ENCODE measurements around the gene VWA8. TPM values are rescaled to one million over a fixed set of nuclear protein-coding genes. Genes with fewer than 3 reads are reported as not detected.

VWA8 gene
- total and polyA plus RNA-seq, 2 of the 13 experiments (the other 11 are each of a cell fraction or from before 2014, with no cell fraction given) = 9.1 to 17.3 TPM

DNA sequence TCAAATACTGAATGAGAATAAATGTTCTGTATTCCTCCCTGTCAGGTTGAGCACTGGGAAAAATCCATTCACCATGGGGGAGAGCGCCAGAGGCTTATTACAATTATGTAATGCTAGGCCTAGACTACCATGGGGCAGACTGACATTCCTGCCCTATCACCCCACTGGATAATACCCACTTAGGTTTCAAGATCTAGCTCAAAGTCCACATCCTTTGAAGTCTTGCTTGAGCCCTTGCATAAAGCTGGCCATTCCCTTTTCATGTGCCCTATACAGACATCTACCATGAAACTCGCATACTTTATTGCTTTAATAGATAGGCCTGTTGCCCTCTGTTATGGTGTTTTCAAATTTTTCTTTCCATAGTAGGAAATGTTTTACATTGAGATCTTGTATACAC is 354.3 kb downstream of the VWA8 start (continued):
- TF ChIP-seq HOXD1 (CRISPR knock-in tag; IDR thresholded peaks at IDR 0.05) = no peak
- no peak for TF ChIP-seq HIVEP1 (CRISPR knock-in tag; IDR thresholded peaks at IDR 0.05)
- TF ChIP-seq, protein P1, sequence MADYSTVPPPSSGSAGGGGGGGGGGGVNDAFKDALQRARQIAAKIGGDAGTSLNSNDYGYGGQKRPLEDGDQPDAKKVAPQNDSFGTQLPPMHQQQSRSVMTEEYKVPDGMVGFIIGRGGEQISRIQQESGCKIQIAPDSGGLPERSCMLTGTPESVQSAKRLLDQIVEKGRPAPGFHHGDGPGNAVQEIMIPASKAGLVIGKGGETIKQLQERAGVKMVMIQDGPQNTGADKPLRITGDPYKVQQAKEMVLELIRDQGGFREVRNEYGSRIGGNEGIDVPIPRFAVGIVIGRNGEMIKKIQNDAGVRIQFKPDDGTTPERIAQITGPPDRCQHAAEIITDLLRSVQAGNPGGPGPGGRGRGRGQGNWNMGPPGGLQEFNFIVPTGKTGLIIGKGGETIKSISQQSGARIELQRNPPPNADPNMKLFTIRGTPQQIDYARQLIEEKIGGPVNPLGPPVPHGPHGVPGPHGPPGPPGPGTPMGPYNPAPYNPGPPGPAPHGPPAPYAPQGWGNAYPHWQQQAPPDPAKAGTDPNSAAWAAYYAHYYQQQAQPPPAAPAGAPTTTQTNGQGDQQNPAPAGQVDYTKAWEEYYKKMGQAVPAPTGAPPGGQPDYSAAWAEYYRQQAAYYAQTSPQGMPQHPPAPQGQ (CRISPR knock-in tag; IDR thresholded peaks at IDR 0.05; ENCODE audit: borderline replicate concordance) = no peak
- no peak for TF ChIP-seq ZNF530 (CRISPR knock-in tag; IDR thresholded peaks at IDR 0.05; ENCODE audit: low read depth)
- TF ChIP-seq ZNF335 (CRISPR knock-in tag; IDR thresholded peaks at IDR 0.05) = 0 out of 2 replicates have a peak, but pooled peaks have one; percentile 41
- no peak for TF ChIP-seq ATRX (CRISPR knock-in tag; IDR thresholded peaks at IDR 0.05; ENCODE audit: borderline replicate concordance)
- TF ChIP-seq, protein P2, sequence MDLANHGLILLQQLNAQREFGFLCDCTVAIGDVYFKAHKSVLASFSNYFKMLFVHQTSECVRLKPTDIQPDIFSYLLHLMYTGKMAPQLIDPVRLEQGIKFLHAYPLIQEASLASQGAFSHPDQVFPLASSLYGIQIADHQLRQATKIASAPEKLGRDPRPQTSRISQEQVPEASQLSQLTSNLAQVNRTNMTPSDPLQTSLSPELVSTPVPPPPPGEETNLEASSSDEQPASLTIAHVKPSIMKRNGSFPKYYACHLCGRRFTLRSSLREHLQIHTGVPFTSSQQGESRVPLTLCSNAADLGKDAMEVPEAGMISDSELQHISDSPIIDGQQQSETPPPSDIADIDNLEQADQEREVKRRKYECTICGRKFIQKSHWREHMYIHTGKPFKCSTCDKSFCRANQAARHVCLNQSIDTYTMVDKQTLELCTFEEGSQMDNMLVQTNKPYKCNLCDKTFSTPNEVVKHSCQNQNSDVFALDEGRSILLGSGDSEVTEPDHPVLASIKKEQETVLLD (CRISPR knock-in tag; IDR thresholded peaks at IDR 0.05; ENCODE audit: low read depth) = no peak
- TF ChIP-seq ZNF160 (CRISPR knock-in tag; IDR thresholded peaks at IDR 0.05) = no peak
- no peak for TF ChIP-seq ZNF788 (CRISPR knock-in tag; IDR thresholded peaks at IDR 0.05; ENCODE audit: borderline replicate concordance)
- TF ChIP-seq ZNF777 (CRISPR knock-in tag; IDR thresholded peaks at IDR 0.05) = no peak
- no peak for TF ChIP-seq FOXA1 (IDR thresholded peaks at IDR 0.05)
- peak; percentile 61 for TF ChIP-seq FOXA1 (CRISPR knock-in tag; IDR thresholded peaks at IDR 0.05)
- TF ChIP-seq SPEN (CRISPR knock-in tag; IDR thresholded peaks at IDR 0.05; ENCODE audit: low read depth) = no peak
- peak; percentile 87 for TF ChIP-seq NCOA2 (CRISPR knock-in tag; IDR thresholded peaks at IDR 0.05)
- peak; percentile 96 for TF ChIP-seq ZMYM4 (CRISPR knock-in tag; IDR thresholded peaks at IDR 0.05)
- no peak for TF ChIP-seq SRF (IDR thresholded peaks at IDR 0.05; ENCODE audit: low read depth, low read length)
- TF ChIP-seq, protein P3, sequence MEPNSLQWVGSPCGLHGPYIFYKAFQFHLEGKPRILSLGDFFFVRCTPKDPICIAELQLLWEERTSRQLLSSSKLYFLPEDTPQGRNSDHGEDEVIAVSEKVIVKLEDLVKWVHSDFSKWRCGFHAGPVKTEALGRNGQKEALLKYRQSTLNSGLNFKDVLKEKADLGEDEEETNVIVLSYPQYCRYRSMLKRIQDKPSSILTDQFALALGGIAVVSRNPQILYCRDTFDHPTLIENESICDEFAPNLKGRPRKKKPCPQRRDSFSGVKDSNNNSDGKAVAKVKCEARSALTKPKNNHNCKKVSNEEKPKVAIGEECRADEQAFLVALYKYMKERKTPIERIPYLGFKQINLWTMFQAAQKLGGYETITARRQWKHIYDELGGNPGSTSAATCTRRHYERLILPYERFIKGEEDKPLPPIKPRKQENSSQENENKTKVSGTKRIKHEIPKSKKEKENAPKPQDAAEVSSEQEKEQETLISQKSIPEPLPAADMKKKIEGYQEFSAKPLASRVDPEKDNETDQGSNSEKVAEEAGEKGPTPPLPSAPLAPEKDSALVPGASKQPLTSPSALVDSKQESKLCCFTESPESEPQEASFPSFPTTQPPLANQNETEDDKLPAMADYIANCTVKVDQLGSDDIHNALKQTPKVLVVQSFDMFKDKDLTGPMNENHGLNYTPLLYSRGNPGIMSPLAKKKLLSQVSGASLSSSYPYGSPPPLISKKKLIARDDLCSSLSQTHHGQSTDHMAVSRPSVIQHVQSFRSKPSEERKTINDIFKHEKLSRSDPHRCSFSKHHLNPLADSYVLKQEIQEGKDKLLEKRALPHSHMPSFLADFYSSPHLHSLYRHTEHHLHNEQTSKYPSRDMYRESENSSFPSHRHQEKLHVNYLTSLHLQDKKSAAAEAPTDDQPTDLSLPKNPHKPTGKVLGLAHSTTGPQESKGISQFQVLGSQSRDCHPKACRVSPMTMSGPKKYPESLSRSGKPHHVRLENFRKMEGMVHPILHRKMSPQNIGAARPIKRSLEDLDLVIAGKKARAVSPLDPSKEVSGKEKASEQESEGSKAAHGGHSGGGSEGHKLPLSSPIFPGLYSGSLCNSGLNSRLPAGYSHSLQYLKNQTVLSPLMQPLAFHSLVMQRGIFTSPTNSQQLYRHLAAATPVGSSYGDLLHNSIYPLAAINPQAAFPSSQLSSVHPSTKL (CRISPR knock-in tag; IDR thresholded peaks at IDR 0.05) = peak; percentile 94
- no peak for TF ChIP-seq NBN (conservative IDR thresholded peaks at IDR 0.05)
- TF ChIP-seq MYNN (CRISPR knock-in tag; IDR thresholded peaks at IDR 0.05; ENCODE audit: low read depth) = no peak
- no peak for TF ChIP-seq KDM5A (IDR thresholded peaks at IDR 0.05; ENCODE audit: borderline replicate concordance, low read length)
- TF ChIP-seq, protein P4, sequence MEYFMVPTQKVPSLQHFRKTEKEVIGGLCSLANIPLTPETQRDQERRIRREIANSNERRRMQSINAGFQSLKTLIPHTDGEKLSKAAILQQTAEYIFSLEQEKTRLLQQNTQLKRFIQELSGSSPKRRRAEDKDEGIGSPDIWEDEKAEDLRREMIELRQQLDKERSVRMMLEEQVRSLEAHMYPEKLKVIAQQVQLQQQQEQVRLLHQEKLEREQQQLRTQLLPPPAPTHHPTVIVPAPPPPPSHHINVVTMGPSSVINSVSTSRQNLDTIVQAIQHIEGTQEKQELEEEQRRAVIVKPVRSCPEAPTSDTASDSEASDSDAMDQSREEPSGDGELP (IDR thresholded peaks at IDR 0.05; ENCODE audit: borderline replicate concordance, low read depth) = no peak
- TF ChIP-seq YEATS4 (CRISPR knock-in tag; IDR thresholded peaks at IDR 0.05; ENCODE audit: borderline replicate concordance) = no peak
- TF ChIP-seq XRCC5 (optimal IDR thresholded peaks at IDR 0.05; ENCODE audit: low read length) = no peak
- no peak for TF ChIP-seq ZNF235 (CRISPR knock-in tag; IDR thresholded peaks at IDR 0.05; ENCODE audit: borderline replicate concordance)
- no peak for TF ChIP-seq JUND (CRISPR knock-in tag; IDR thresholded peaks at IDR 0.05)
